OCI-LY3 (cell line): Measurements from ENCODE around the gene ZNF160.

Experiments used
- EZH2phosphoT487 ChIP-seq: fragments of 200-600 bp; shearing (Covaris generic); IDR thresholded peaks from 2 replicates; pipeline ENCODE4 v1.6.1; 2018; ENCODE audit warnings: antibody characterized with exemption, mixed run types, low read depth
- TF ChIP-seq, protein P1 (sequence below): fragments of 200-600, 300-600 bp; sonication (generic); IDR thresholded peaks from 2 replicates; pipeline ENCODE4 v1.5.1; 2014; ENCODE audit warnings: antibody characterized with exemption, low read length, low read depth

DNA sequence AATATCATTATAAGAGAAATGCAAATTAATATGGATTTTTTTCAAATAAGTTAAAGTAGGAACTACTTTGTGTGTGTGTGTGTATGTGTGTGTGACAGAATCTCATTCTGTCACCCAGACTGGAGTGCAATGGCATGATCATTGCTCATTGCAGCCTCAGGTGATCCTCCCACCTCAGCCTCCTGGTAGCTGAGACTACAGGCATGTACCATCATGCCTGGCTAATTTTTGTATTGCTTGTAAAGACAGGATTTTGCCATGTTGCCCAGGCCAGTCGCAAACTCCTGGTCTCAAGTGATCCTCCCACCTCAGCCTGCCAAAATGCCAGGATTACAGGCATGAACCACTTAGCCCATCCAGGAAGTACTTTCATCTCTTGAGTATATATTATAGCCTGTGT is 61.9 kb downstream of the ZNF160 start:
- TF ChIP-seq, protein P1, sequence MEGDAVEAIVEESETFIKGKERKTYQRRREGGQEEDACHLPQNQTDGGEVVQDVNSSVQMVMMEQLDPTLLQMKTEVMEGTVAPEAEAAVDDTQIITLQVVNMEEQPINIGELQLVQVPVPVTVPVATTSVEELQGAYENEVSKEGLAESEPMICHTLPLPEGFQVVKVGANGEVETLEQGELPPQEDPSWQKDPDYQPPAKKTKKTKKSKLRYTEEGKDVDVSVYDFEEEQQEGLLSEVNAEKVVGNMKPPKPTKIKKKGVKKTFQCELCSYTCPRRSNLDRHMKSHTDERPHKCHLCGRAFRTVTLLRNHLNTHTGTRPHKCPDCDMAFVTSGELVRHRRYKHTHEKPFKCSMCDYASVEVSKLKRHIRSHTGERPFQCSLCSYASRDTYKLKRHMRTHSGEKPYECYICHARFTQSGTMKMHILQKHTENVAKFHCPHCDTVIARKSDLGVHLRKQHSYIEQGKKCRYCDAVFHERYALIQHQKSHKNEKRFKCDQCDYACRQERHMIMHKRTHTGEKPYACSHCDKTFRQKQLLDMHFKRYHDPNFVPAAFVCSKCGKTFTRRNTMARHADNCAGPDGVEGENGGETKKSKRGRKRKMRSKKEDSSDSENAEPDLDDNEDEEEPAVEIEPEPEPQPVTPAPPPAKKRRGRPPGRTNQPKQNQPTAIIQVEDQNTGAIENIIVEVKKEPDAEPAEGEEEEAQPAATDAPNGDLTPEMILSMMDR = no peak
- no peak for TF ChIP-seq EZH2phosphoT487
